NCI-H524 treated with DMSO at 0.1 percent for 48 hours (cell line): ENCODE data around the gene ADK.

Source experiments
- DNase-seq: peaks from one replicate; lab custom pipeline; 2025; lab: John Stamatoyannopoulos, UW

The ADK gene

GRCh38 chr10:74674927-74675326 is 523.9 kb downstream of the ADK start:
- DNase-seq = no peak

- DNase-seq = no peak
Measured at GRCh38 chr10:74675484-74675883, 524.5 kb downstream of the ADK start.

- no peak for DNase-seq
Measured at GRCh38 chr10:74677951-74678350, 526.9 kb downstream of the ADK start.

GRCh38 chr10:74681917-74682627 is 531.1 kb downstream of the ADK start:
- no peak for DNase-seq

GRCh38 chr10:74683067-74683466 is 532.0 kb downstream of the ADK start:
- no peak for DNase-seq

- no peak for DNase-seq
Measured at GRCh38 chr10:74683621-74684364, 532.8 kb downstream of the ADK start.

- DNase-seq = no peak
Measured at GRCh38 chr10:74684462-74684861, 533.4 kb downstream of the ADK start.

- DNase-seq = no peak
Measured at GRCh38 chr10:74685564-74685963, 534.5 kb downstream of the ADK start.

GRCh38 chr10:74690393-74690792 is 539.4 kb downstream of the ADK start:
- no peak for DNase-seq

GRCh38 chr10:74691164-74691563 is 540.1 kb downstream of the ADK start:
- DNase-seq = no peak

- DNase-seq = peak; percentile 12
Measured at GRCh38 chr10:74704629-74705357, 553.8 kb downstream of the ADK start.

- DNase-seq = no peak
Measured at GRCh38 chr10:74705358-74705980, 554.4 kb downstream of the ADK start.

- no peak for DNase-seq
Measured at GRCh38 chr10:74706966-74707365, 555.9 kb downstream of the ADK start.

GRCh38 chr10:74708246-74708645 is 557.2 kb downstream of the ADK start:
- DNase-seq = no peak

GRCh38 chr10:74718208-74718607 is 567.2 kb downstream of the ADK start:
- DNase-seq = no peak

GRCh38 chr10:74728225-74728624 is 577.2 kb downstream of the ADK start:
- DNase-seq = no peak

- DNase-seq = no peak
Measured at GRCh38 chr10:74730246-74730645, 579.2 kb downstream of the ADK start.

- no peak for DNase-seq
Measured at GRCh38 chr10:74733612-74734011, 582.6 kb downstream of the ADK start.

GRCh38 chr10:74736029-74736428 is 585.0 kb downstream of the ADK start:
- DNase-seq = no peak

- DNase-seq = no peak
Measured at GRCh38 chr10:74738052-74738451, 587.0 kb downstream of the ADK start.

- no peak for DNase-seq
Measured at GRCh38 chr10:74738542-74738941, 587.5 kb downstream of the ADK start.

GRCh38 chr10:74738985-74739567 is 588.1 kb downstream of the ADK start:
- no peak for DNase-seq
